ENCODE data around the gene PPP1R36. TPM values are rescaled to one million over a fixed set of nuclear protein-coding genes. Genes with fewer than 3 reads are reported as not detected.

PPP1R36 gene
- total and polyA plus RNA-seq, 2 of the 8 experiments (the other 6 are each of a cell fraction or from before 2014, with no cell fraction given) = 0.39 to 0.93 TPM

DNA sequence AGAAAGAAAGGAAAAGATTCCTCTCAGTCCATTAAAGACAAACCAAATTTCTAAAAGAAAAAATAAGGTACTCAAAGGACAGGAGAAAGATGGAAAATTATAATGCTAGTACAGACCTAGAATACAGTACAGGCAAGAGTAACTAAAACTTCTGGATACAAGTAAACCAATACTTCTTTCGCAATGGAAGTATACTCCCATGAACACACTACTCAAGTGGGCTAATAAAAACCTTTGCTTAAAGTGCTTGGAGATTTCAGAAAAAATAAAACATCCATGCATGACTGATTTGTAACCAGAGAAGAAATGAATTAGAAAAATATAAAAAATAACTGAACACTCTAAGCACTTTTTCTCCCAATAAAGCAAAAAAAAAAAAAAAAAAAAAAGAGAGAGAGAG is 49.7 kb upstream of the PPP1R36 start:
- no peak overlapping the region for H3K27ac ChIP-seq (ENCODE audit: low read depth, low read length)
- TF ChIP-seq SAP30 (IDR thresholded peaks at IDR 0.05; ENCODE audit: insufficient read depth, insufficient replicate concordance, low read length) (no peak), SIN3A (conservative IDR thresholded peaks at IDR 0.05 in 1 of 2, IDR thresholded peaks at IDR 0.05 in 1 of 2; ENCODE audit: low read depth in 1 of 2, low read length in 2 of 2) (no peak), SP1 (IDR thresholded peaks at IDR 0.05; ENCODE audit: low read depth, low read length) (no peak), CTBP2 (IDR thresholded peaks at IDR 0.05; ENCODE audit: borderline replicate concordance, insufficient read depth, insufficient read length, low read length) (no peak)

More for the DNA sequence above, 49.7 kb upstream of the PPP1R36 start:
- Histone ChIP-seq H3K79me1 (ENCODE audit: low read depth, low read length) (no peaks in the 10 kb centered on the region; the same call in none of the 2 replicates), H4K91ac (replicated peaks; ENCODE audit: insufficient read length, low read length) (no peak overlapping the region), H3K4me3 (ENCODE audit: extremely low read depth in 1 of 4, insufficient read depth in 2 of 4, low read depth in 3 of 4, low read length in 4 of 4) (no peak overlapping the region), H2BK12ac (ENCODE audit: low read depth, low read length) (no peak overlapping the region), H3K56ac (replicated peaks; ENCODE audit: insufficient read length, low read depth, low read length) (no peak overlapping the region), H3K4me1 (replicated peaks in 1 of 4; ENCODE audit: control insufficient read depth in 3 of 4, insufficient read depth in 4 of 4, low read length in 3 of 4) (peaks cover 2 to 9% (median 6%) of the 10 kb centered on the region in 4 experiments; a peak in 4 of 7 replicates), H2AK5ac (ENCODE audit: low read depth, low read length) (no peak overlapping the region), H3K9ac (replicated peaks in 1 of 4; ENCODE audit: extremely low read depth in 1 of 4, low read depth in 3 of 4, low read length in 3 of 4) (no peak overlapping the region), H4K8ac (ENCODE audit: extremely low read depth, insufficient read depth, low read length) (no peak overlapping the region), H3K79me2 (ENCODE audit: control insufficient read depth in 1 of 2, insufficient read depth in 2 of 2, low read length in 2 of 2) (peaks cover 3 to 39% of the 10 kb centered on the region in 2 experiments; a peak in 2 of 4 replicates), H2BK120ac (replicated peaks; ENCODE audit: low read depth, low read length) (no peak overlapping the region), H3K18ac (ENCODE audit: extremely low read depth, low read length) (no peak overlapping the region), H3K36me3 (ENCODE audit: control insufficient read depth in 2 of 4, insufficient read depth in 4 of 4, low read length in 3 of 4) (peaks cover 0 to 2% (median 0%) of the 10 kb centered on the region in 4 experiments; a peak in 3 of 8 replicates), H3K14ac (ENCODE audit: insufficient read length) (no peak overlapping the region), H3K23me2 (ENCODE audit: low read depth, low read length) (peaks cover 14% of the 10 kb centered on the region; the same call in 1 of the 2 replicates), H3K9me3 (ENCODE audit: insufficient read depth in 2 of 2, low read depth in 1 of 2, low read length in 1 of 2) (no peaks in the 10 kb centered on the region), H4K20me1 (replicated peaks in 1 of 2; ENCODE audit: control insufficient read depth in 1 of 2, insufficient read depth in 2 of 2, low read length in 2 of 2) (no peaks in the 10 kb centered on the region), H2BK15ac (ENCODE audit: low read length) (no peak overlapping the region), H3K23ac (ENCODE audit: insufficient read length) (no peak overlapping the region), H3K4me2 (ENCODE audit: insufficient read depth in 1 of 2, low read depth in 2 of 2, low read length in 2 of 2) (no peak overlapping the region), H3K27me3 (replicated peaks in 1 of 4; ENCODE audit: control insufficient read depth in 3 of 4, extremely low read depth in 1 of 4, insufficient read depth in 3 of 4, low read length in 3 of 4) (no peaks in the 10 kb centered on the region), H4K5ac (ENCODE audit: insufficient read length, low read depth, low read length) (no peak overlapping the region), H2AFZ (ENCODE audit: low read length) (no peak overlapping the region), H3K4ac (replicated peaks; ENCODE audit: insufficient read length, low read depth, low read length) (no peak overlapping the region), H2BK20ac (ENCODE audit: low read length) (no peak overlapping the region), H2BK5ac (ENCODE audit: low read depth, low read length) (no peak overlapping the region)
- CTCF ChIA-PET (ENCODE audit: partially characterized antibody) = no interaction called here
- no peak for DNase-seq (ENCODE audit: low read depth in 1 of 2, low spot score in 2 of 2)
- FAIRE-seq = no peak
- POLR2A ChIA-PET (ENCODE audit: partially characterized antibody) = interaction anchor here (2.2 kb wide), 1 partner anchor 113 kb away, joined by 5 read pairs; no protein-coding TSS in a partner anchor
- 83% methylated on average over 1 of the region's 1 CpG; no CpG with 5 or more reads in 1 of the 2 experiments for WGBS, 2 experiments (ENCODE audit: extremely low coverage in 1 of 2, insufficient coverage in 1 of 2, insufficient read length in 1 of 2, insufficient replicate concordance in 2 of 2, low coverage in 1 of 2, low lambda C conversion rate in 2 of 2, missing lambda C conversion rate in 1 of 2)
